ENCODE results near the gene EVC2. TPM values are rescaled to one million over a fixed set of nuclear protein-coding genes. Genes with fewer than 3 reads are reported as not detected.
A peak's percentile ranks its signal among the peaks of the same experiment; 100 is the strongest.

EVC2 gene
- polyA plus RNA-seq (ENCODE audit: insufficient read length in 4 of 4) = 1 to 10 TPM; 8.6 to 9.9 (median 9.1) TPM

DNA sequence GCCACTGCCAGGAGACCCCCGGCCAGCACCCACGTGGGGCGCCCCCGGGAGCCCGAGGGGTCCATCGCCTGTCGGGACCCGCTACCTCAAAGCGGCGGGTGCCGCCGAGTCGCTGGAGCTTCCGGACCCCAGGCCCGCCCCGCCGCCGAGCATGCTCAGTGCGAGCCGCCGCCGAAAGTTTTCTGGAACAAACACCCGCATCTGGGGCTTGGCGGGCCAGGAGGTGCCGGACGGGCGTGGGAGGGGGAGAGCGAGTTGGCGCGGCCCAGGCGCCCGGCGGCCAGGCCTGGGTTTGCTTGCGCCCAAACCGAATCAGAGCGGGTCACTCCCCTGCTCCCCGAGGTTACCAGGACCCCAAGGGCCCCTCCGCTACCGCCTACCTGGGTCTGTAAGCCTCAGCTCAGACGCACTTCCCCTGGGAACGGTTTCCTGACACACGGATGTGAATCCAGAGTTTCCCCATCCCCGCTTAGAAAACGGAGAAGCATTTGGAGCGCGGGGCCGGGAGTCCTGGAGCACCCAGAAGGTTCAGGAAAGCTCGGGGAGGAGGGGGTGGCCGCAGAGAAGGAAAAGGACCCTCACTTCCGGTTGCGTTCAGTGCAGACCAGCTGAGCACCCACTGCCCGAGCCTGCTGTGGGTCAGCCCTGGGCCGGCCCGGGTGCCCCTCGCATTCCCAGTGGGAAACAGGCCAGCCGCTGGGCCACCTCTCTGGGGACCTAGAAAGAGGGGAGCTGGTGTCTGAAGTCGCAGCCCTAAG, at the start of gene EVC2:
Gene EVC2 (minus strand): TSS at position 111 of the 758 bp plus-strand sequence. CDS start 46 bp downstream, at position 65.
- DNase-seq (ENCODE audit: low read depth in 4 of 4, low spot score in 3 of 4) = no peak

- no peak for DNase-seq (ENCODE audit: low read depth in 4 of 4, low spot score in 3 of 4)
Observed at GRCh38 chr4:5757954-5758353, 49.6 kb upstream of the EVC2 start.

DNA sequence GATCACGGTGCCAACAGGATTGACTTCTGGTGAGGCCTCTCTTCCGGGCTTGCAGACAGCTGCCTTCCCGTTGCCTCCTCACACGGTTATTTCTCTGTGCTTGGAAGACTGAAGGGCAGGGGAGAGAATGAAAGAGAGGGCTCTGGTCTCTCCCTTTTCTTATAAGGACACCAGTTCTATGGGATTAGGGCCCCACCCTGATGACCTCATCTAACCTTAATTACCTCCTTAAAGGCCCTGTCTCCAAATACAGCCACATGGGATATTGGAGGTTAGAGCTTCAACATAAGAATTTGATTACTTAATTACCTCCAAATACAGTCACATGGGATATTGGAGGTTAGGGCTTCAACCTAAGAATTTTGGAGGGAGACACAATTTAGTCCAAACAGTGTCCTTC, 49.2 kb upstream of the EVC2 start:
- no peak for DNase-seq (ENCODE audit: low read depth in 4 of 4, low spot score in 3 of 4)

GRCh38 chr4:5757091-5757490, 48.7 kb upstream of the EVC2 start:
- no peak for DNase-seq (ENCODE audit: low read depth in 4 of 4, low spot score in 3 of 4)

DNA sequence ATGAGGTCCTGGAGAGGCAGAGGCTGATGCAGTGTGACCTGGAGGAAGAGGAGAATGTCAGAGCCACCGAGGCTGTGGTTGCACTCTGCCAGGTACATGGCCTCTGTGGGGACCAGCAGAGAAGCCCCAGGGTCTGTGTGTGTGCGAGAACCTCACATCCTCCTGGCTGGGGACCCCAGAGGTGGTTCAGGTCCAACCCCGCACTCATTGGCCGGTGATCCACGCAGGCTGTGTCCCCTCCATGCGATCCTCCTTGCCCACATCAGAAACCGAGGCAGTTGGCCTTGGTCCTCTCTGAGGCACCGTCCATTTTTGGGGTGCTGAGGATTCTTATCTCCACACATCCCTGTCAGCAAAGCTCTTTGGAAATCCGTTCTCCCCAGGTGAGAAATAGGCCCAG, 47.9 kb upstream of the EVC2 start:
- DNase-seq (ENCODE audit: low read depth in 4 of 4, low spot score in 3 of 4) = no peak

GRCh38 chr4:5755679-5756078, 47.3 kb upstream of the EVC2 start:
- DNase-seq (ENCODE audit: low read depth in 4 of 4, low spot score in 3 of 4) = no peak

DNA sequence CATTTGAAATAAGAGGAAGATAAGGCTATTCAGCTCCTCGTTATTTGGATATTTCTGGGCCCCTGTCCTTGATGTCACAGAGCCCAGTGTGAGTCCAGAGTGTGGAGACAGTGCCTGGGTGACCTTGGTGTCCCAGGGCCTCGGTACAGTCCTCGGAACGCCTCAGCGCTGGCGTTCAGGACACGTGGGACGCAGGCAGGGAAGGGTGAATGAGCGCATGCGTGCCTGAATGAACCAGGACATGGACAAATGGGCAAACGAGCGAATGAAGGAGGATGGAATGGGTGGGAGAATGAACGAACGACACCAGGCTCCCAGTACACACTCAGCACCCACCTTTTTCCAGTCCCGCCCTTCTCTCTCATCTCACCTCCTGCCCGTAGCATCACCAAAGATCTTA, 46.8 kb upstream of the EVC2 start:
- no peak for DNase-seq (ENCODE audit: low read depth in 4 of 4, low spot score in 3 of 4)

DNA sequence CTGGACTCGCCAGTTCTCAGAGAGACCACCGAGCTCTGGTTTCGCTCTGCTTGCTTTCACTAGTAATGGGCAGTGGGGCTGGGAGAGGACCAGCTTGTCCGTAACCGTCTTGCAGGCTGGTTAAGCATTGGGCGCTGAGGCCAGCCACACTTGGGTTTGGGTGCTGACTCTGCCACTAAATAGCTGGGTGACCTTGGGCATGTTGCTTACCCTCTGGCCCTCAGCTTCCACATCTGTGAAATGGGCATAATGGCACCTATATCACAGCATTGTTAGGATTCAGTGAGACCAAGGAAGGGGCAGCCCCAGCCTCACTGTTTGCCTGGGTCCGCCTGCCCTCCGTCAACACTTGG, 46.1 kb upstream of the EVC2 start:
- no peak for DNase-seq (ENCODE audit: low read depth in 4 of 4, low spot score in 3 of 4)

DNA sequence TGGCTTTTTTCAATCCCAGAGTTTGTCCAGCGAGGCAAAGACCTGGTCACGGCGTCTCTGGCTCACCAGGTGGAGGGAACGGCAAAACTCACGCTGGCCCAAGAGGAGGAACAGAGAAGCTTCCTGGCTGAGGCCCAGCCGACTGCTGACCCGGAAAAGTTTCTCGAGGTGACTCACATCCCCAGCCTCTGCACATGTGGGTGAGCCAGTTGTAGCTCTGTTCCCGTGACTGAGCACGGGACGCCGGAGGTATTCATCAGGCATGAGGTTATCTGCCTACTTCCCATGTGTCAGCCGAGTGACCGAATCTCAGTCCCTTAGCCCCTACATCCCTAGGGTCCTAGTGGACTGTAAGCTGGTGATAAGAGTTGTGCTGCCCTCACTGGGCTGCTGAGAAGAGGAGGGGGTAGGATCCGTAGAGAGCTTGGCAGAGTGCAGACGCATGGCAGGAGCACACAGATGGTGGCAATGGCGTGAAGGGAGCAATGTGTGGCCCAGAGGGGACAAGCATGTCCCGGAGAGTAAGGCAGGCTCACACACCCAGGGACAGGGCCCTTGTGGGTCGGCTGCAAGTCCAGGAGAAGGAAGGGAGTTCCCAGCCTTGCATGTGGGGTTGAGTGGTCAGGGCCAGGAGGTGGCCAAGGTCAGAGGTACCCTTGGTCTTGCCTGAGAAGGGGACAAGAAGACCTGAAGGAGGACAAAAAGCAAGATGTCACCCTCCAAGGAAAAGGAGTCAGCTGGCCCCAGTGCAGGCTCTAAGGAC, 45.6 kb upstream of the EVC2 start:
- DNase-seq (ENCODE audit: low read depth in 4 of 4, low spot score in 3 of 4) = no peak

- no peak for DNase-seq (ENCODE audit: low read depth in 4 of 4, low spot score in 3 of 4)
Observed at GRCh38 chr4:5753366-5753765, 45.0 kb upstream of the EVC2 start.

DNA sequence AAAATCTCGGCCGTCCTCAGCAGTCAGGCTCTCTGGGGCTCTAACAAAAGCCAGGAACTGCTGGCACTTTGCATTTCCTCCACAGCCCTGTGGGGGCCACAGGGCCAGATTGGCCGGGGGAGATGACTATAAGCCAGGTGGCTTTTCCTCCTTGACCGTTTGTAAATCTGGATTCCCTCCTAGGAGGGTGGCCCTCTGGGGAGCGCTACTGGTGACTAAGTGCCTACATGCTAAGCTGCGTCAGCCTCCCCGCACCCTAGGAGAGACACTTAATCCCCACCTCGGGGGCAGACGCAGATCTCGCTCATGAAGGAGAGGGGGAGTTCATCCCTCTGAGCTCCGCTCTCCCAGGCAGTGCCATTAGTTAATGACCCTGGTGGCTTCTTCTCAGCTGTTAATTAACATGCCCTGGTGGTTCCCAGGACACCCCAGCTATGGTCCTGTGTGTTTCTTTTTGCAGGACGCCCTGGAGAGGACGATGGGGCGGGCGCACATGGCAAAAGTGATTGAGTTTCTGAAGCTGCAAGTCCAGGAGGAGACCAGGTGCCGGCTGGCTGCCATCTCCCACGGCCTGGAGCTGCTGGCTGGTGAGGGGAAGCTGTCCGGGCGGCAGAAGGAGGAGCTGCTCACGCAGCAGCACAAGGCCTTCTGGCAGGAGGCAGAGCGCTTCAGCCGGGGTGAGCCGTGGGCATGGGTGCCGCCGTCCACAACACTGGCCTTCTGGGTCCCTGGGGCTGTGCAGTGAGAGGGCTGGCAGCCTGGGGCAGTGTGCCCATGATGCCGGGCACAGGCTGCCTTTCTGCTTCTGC, 44.2 kb upstream of the EVC2 start:
- no peak for DNase-seq (ENCODE audit: low read depth in 4 of 4, low spot score in 3 of 4)

DNA sequence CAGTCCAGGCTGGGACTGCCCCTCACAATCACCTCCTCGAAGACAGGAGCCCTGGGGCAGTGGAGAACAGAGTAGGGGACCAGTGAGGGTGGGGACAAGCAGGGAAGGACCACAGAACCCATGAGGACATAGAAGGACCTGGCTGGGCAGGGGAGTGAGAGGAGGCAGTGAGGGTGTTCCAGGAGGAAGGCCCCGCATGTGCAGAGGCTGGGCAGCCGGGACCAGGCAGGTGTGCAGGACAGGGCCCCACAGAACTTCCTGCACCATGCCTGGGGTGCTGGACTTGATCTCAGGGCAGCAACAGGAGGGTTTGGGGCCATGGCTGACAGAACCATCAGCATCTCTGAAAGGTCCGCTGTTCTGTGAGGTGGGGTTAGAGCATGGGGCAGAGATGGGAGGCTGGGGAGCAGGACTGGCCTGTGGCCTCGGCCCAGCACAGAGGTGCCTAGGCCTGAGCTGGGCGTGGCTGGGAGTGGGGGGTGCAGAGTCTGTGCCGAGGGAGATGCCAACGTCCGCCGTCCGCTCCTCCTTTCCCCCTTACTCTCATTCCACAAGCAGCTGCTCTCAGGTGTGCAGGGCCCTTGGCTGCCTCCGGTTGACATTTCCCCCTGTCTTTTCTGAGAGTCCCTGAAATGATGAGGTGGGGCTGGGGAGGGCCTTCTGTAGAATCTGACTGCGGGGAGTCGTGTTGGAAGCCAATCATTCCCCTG, 43.5 kb upstream of the EVC2 start:
- no peak for DNase-seq (ENCODE audit: low read depth in 4 of 4, low spot score in 3 of 4)

DNA sequence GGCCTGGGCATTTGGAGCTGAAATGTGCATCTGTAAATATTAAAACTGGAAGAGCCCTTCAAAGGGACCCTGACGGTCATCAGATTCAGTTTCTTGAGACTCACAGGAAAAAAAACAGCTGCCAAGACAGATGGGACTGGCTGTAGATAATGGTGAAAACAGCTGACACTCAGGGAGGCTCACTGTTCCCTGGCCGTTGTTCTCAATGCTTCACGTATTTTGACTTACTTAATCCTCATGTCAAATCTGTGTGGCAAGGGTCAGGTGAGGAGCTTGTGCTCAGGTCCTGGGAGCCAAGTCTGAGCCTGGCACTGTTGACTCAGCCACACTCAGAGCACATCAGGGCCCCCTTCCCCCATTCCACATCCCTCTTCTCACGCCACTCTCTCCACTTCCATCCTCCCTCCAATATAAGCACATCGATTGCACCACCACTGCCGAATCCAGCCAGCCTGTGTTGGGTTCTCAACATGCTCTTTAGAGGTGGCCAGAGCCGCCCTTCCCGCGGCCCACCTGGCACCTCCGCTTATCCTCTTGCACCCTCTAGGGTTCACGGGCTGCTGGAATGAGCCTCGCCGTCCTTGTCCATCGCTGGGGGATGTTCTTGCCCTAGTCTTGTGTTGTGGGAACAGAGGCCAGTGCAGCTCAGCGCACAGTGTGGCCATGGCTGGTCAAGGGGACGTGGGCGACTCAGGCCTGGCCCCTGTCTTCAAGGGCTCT, 42.7 kb upstream of the EVC2 start:
- DNase-seq (ENCODE audit: low read depth in 4 of 4, low spot score in 3 of 4) = no peak

DNA sequence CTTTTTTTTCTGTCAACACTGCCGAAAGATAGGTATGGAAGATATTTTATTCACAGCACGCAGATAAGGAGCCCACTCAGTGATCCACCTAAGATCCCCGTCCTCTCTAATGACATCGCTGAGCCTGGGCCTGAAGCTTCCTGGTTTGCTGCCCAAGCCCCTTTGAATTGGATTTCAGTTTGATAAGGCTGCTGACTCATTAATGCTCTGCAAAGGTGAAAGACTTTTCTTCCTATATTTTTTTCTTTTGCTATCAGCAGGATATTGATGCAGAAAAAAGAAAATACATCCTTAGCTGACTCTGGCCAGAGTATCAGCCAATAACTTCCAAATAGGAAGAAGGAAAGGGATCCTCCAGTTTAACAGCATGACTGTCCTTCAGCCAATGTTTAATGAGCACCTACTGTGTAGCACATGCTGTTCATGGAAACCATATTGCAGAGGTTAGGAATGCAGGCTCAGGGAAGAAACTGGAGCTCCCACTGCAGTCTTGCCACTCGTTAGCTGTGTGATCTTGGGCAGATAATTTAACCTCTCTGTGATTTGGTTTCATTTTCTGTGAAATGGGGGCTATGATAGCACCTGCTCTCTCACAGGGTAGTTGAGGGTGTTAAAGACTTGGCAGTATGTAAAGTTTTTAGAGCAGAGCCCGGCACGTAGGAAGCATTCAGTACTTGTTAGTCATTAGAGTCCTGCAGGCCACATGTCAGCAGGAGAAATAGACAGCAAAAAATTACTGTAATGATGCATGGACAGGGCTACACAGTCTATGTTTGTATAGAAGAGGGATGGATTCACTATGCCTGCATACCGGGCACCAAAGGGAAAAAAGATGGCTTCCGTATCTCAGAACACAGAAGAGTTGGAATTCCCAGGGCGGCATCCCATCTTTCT, 41.9 kb upstream of the EVC2 start:
- no peak for DNase-seq (ENCODE audit: low read depth in 4 of 4, low spot score in 3 of 4)

- no peak for DNase-seq (ENCODE audit: low read depth in 4 of 4, low spot score in 3 of 4)
Observed at GRCh38 chr4:5749568-5749967, 41.2 kb upstream of the EVC2 start.

GRCh38 chr4:5747738-5748375, 39.5 kb upstream of the EVC2 start:
- peak in 2 of 4 donors; percentile 27 to 59 for DNase-seq (ENCODE audit: low read depth in 4 of 4, low spot score in 3 of 4)

DNA sequence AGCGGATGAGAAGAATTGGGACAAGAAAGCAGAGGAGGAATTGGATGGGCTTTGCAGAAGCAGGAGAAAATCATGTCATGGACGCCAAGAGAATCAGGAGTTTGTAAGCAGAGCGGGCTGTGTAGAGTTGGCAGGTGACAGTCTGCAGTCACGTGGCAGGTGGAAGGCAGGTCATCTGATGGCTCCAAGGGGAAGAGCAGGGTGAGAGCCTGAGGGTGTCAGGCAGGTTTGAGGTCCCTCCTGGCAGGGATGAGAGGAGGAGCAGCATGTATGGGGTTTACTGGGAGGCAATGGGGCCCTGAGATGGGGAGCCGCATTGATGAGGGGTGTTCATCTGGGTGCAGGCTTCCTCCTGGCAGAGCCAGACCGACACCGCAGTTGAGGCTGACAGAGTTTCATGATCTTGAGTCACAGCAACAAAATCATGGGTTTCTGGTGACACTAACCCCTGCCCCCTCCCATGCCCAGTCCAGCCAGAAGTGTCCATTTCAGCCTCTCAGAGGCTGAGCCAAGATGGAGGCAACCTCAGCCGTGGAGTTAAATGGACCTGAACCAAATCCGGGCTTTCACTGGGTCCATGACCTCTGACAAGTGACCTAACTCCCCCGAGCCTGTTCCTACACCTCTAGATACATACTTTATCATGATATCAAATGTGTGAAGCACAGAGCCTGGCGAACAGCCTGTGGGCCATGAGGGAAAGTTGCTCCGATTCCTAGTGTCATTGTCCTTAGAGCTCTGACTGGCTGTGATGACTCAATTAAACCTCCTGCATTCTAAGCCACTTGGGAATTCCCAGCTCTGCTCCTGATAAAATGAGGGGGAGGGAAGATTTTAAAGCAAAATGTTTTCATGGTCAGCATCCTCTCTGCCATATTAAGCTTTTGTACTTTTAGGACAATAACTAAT, 38.7 kb upstream of the EVC2 start:
- no peak for DNase-seq (ENCODE audit: low read depth in 4 of 4, low spot score in 3 of 4)

DNA sequence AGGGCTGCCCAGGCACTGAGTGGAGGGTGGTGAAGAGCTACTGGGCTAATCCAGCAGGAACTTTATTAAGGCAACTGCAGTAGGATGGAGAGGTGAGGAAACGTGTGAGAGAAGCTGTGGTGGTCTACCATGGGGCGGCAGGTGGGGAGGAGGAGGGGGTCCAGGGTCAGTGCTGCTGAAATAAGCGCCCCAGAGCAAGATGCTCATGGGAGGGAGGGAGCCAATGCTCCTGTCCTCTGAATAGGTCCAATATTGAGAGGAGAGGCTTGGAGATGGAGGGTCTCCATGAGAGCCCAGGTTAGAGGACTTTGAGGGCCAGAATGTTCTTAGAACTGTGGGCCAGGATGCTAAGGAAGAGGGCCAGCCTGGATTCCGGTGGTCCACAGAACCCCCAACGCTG, 37.9 kb upstream of the EVC2 start:
- no peak for DNase-seq (ENCODE audit: low read depth in 4 of 4, low spot score in 3 of 4)
